ENCODE measurements around the gene TSPAN31.

The TSPAN31 gene

GRCh38 chr12:57744777-57745484 is at the start of gene TSPAN31:
Gene TSPAN31, plus strand, starts transcription at chr12:57745039. Its CDS starts 116 bp downstream, at chr12:57745155.
- Histone ChIP-seq H3K36me3 (ENCODE audit: insufficient read depth, low read length) (peaks cover 41% of the 10 kb centered on the region), H3K9me3 (ENCODE audit: low read depth, low read length) (no peaks in the 10 kb centered on the region), H3K9ac (ENCODE audit: insufficient read length) (peak within 1 kb of the TSS; percentile 87), H3K4me3 (peak within 1 kb of the TSS; percentile 83), H3K27ac (peak within 1 kb of the TSS; percentile 96)
- peak; percentile 98 for DNase-seq (ENCODE audit: low read depth, low spot score)
- TF ChIP-seq POLR2AphosphoS5 (IDR thresholded peaks at IDR 0.05; ENCODE audit: borderline replicate concordance, low read depth, low read length) (peak; percentile 71; the same call in 1 of the 2 replicates), FOXP2 (optimal IDR thresholded peaks at IDR 0.05; ENCODE audit: control extremely low read depth, extremely low read length, insufficient read depth) (no peak)

DNA sequence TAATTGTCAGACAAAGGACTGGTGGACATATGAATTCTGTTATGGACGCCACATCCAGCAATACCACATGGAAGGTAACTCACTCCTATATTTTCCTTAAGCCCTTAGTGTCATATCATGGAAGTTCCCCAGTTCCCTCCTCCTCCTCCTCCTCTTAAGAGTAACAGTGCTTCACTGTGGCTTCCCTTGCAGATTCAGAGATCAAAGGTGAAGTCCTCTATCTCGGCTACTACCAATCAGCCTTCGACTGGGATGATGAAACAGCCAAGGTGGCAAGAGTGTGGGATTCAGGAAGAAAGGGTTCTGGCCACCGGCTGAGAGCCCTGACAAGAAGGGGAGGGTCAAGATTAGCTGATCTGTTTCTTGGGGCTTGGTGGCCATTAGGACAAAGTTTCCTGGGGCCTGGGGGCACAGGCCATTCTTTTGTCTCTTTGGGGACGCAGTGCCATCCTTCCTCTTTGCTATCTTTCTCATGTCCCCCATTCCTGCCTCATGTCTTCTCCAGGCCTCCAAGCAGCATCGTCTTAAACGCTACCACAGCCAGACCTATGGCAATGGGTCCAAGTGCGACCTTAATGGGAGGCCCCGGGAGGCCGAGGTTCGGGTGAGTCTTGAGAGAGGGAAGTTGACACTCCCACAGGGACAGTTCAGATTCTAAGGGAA is 48.9 kb upstream of the TSPAN31 start:
- Histone ChIP-seq H3K9me3 (ENCODE audit: low read depth, low read length) (0 out of 2 replicates have a peak, but pooled peaks cover 3% of the 10 kb centered on the region), H3K9ac (ENCODE audit: insufficient read length) (no peak overlapping the region), H3K36me3 (ENCODE audit: insufficient read depth, low read length) (peaks cover 4% of the 10 kb centered on the region; the same call in 1 of the 2 replicates), H3K4me3 (no peak overlapping the region), H3K27ac (no peak overlapping the region)
- TF ChIP-seq FOXP2 (optimal IDR thresholded peaks at IDR 0.05; ENCODE audit: control extremely low read depth, extremely low read length, insufficient read depth) (no peak), POLR2AphosphoS5 (IDR thresholded peaks at IDR 0.05; ENCODE audit: borderline replicate concordance, low read depth, low read length) (no peak), EZH2 (IDR thresholded peaks at IDR 0.05) (no peak)
- no peak for DNase-seq (ENCODE audit: low read depth, low spot score)

DNA sequence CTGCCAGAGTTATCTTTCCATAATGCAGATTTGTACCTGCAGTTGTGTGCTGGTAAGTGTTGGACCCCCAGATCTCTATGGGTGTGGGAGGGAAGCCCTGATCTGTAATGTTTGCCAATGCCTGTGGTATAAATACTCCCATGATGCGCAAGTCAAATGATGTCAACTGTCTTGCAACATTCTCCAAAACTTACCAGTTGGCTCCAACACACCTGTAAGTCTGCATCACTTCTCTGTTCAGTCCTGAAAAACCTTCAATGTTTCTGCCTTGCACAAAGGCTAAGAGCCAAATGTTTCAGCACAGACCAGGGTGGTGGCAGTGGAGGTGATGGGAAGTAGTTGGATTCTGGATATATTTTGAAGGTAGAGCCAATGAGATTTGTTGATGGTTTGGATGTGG is 47.8 kb upstream of the TSPAN31 start:
- no peak for DNase-seq (ENCODE audit: low read depth, low spot score)
- Histone ChIP-seq H3K9ac (ENCODE audit: insufficient read length) (no peak overlapping the region), H3K36me3 (ENCODE audit: insufficient read depth, low read length) (peaks cover 4% of the 10 kb centered on the region; the same call in 1 of the 2 replicates), H3K27ac (no peak overlapping the region), H3K9me3 (ENCODE audit: low read depth, low read length) (no peaks in the 10 kb centered on the region), H3K4me3 (no peak overlapping the region)
- TF ChIP-seq EZH2 (IDR thresholded peaks at IDR 0.05), result no peak
- no peak for TF ChIP-seq FOXP2 (optimal IDR thresholded peaks at IDR 0.05; ENCODE audit: control extremely low read depth, extremely low read length, insufficient read depth)
- TF ChIP-seq POLR2AphosphoS5 (IDR thresholded peaks at IDR 0.05; ENCODE audit: borderline replicate concordance, low read depth, low read length), result no peak

DNA sequence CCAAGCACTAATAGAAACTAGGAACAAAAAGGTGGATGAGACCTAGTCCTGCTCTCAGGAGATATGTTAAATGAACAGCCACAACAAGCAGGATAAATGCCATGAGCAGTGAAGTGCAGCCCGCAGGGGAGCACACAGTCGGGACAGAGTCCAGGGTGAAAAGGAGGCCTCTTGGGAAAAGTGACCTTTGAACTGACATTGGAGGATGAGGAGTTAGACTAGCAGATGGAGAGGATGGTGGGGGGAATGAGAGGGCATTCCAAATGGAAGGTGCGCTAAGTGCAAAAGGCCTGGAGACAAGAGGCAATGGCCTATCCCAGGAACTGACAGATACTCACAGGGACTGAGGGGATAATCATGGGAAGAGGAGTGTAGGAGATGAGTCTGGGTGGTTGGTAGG is 46.4 kb upstream of the TSPAN31 start:
- Histone ChIP-seq H3K9ac (ENCODE audit: insufficient read length) (no peak overlapping the region), H3K36me3 (ENCODE audit: insufficient read depth, low read length) (peaks cover 12% of the 10 kb centered on the region), H3K9me3 (ENCODE audit: low read depth, low read length) (no peaks in the 10 kb centered on the region), H3K4me3 (no peak overlapping the region), H3K27ac (no peak overlapping the region)
- TF ChIP-seq EZH2 (IDR thresholded peaks at IDR 0.05) (no peak), FOXP2 (optimal IDR thresholded peaks at IDR 0.05; ENCODE audit: control extremely low read depth, extremely low read length, insufficient read depth) (no peak), POLR2AphosphoS5 (IDR thresholded peaks at IDR 0.05; ENCODE audit: borderline replicate concordance, low read depth, low read length) (no peak)
- no peak for DNase-seq (ENCODE audit: low read depth, low spot score)

DNA sequence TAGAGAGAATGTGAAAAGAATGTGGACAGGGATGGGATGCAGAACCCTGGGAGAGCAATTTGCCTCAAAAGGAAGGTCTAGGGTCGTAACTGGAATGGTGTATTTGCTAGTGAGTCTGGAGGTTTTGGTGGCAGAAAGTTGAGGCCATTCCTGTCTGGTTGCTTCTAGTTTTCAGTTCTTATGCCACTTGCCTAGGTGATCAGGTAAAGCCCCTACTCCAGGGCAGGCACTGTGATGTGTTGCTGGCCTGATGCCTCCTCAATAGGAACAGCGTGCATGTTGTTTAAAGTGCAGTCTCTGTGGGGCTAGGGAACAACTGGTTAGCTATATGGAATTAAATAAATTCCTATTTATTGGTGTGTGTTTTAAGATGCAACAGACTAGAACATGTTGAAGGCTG is 44.5 kb upstream of the TSPAN31 start:
- no peaks in the 10 kb centered on the region for H3K9me3 ChIP-seq (ENCODE audit: low read depth, low read length)
- no peak overlapping the region for H3K4me3 ChIP-seq
- H3K27ac ChIP-seq, result no peak overlapping the region
- no peak for DNase-seq (ENCODE audit: low read depth, low spot score)
- TF ChIP-seq FOXP2 (optimal IDR thresholded peaks at IDR 0.05; ENCODE audit: control extremely low read depth, extremely low read length, insufficient read depth) (no peak), EZH2 (IDR thresholded peaks at IDR 0.05) (no peak), POLR2AphosphoS5 (IDR thresholded peaks at IDR 0.05; ENCODE audit: borderline replicate concordance, low read depth, low read length) (no peak)
- H3K9ac ChIP-seq (ENCODE audit: insufficient read length), result no peak overlapping the region
- H3K36me3 ChIP-seq (ENCODE audit: insufficient read depth, low read length), result peaks cover 20% of the 10 kb centered on the region

GRCh38 chr12:57707250-57707649 is 37.6 kb upstream of the TSPAN31 start:
- Histone ChIP-seq H3K4me3 (no peak overlapping the region), H3K9me3 (ENCODE audit: low read depth, low read length) (no peaks in the 10 kb centered on the region), H3K27ac (no peak overlapping the region), H3K36me3 (ENCODE audit: insufficient read depth, low read length) (peaks cover 20% of the 10 kb centered on the region), H3K9ac (ENCODE audit: insufficient read length) (no peak overlapping the region)
- TF ChIP-seq POLR2AphosphoS5 (IDR thresholded peaks at IDR 0.05; ENCODE audit: borderline replicate concordance, low read depth, low read length) (no peak), FOXP2 (optimal IDR thresholded peaks at IDR 0.05; ENCODE audit: control extremely low read depth, extremely low read length, insufficient read depth) (no peak), EZH2 (IDR thresholded peaks at IDR 0.05) (no peak)
- DNase-seq (ENCODE audit: low read depth, low spot score), result no peak

- no peak overlapping the region for H3K9ac ChIP-seq (ENCODE audit: insufficient read length)
- no peak for DNase-seq (ENCODE audit: low read depth, low spot score)
These were observed 36.5 kb upstream of the TSPAN31 start for GRCh38 chr12:57708296-57708695.

GRCh38 chr12:57712701-57713100 is 32.1 kb upstream of the TSPAN31 start:
- H3K27ac ChIP-seq, result no peak overlapping the region
- DNase-seq (ENCODE audit: low read depth, low spot score), result no peak
- H3K4me3 ChIP-seq, result no peak overlapping the region
- peaks cover 4% of the 10 kb centered on the region; the same call in 1 of the 2 replicates for H3K36me3 ChIP-seq (ENCODE audit: insufficient read depth, low read length)
- H3K9me3 ChIP-seq (ENCODE audit: low read depth, low read length), result no peaks in the 10 kb centered on the region
- no peak overlapping the region for H3K9ac ChIP-seq (ENCODE audit: insufficient read length)
- no peak for TF ChIP-seq FOXP2 (optimal IDR thresholded peaks at IDR 0.05; ENCODE audit: control extremely low read depth, extremely low read length, insufficient read depth)
- no peak for TF ChIP-seq POLR2AphosphoS5 (IDR thresholded peaks at IDR 0.05; ENCODE audit: borderline replicate concordance, low read depth, low read length)
- no peak for TF ChIP-seq EZH2 (IDR thresholded peaks at IDR 0.05)

More at GRCh38 chr12:57708296-57708695, 36.5 kb upstream of the TSPAN31 start:
- no peaks in the 10 kb centered on the region for H3K9me3 ChIP-seq (ENCODE audit: low read depth, low read length)
- TF ChIP-seq POLR2AphosphoS5 (IDR thresholded peaks at IDR 0.05; ENCODE audit: borderline replicate concordance, low read depth, low read length), result no peak
- TF ChIP-seq EZH2 (IDR thresholded peaks at IDR 0.05), result no peak
- TF ChIP-seq FOXP2 (optimal IDR thresholded peaks at IDR 0.05; ENCODE audit: control extremely low read depth, extremely low read length, insufficient read depth), result no peak
- H3K36me3 ChIP-seq (ENCODE audit: insufficient read depth, low read length), result peaks cover 13% of the 10 kb centered on the region
- no peak overlapping the region for H3K27ac ChIP-seq
- no peak overlapping the region for H3K4me3 ChIP-seq
